Measurements from ENCODE around the gene ZDHHC12. TPM values are rescaled to one million over a fixed set of nuclear protein-coding genes. Genes with fewer than 3 reads are reported as not detected.

The ZDHHC12 gene
- total and polyA plus RNA-seq, 8 donors, result 18.3 to 56.9 (median 26.8) TPM

DNA sequence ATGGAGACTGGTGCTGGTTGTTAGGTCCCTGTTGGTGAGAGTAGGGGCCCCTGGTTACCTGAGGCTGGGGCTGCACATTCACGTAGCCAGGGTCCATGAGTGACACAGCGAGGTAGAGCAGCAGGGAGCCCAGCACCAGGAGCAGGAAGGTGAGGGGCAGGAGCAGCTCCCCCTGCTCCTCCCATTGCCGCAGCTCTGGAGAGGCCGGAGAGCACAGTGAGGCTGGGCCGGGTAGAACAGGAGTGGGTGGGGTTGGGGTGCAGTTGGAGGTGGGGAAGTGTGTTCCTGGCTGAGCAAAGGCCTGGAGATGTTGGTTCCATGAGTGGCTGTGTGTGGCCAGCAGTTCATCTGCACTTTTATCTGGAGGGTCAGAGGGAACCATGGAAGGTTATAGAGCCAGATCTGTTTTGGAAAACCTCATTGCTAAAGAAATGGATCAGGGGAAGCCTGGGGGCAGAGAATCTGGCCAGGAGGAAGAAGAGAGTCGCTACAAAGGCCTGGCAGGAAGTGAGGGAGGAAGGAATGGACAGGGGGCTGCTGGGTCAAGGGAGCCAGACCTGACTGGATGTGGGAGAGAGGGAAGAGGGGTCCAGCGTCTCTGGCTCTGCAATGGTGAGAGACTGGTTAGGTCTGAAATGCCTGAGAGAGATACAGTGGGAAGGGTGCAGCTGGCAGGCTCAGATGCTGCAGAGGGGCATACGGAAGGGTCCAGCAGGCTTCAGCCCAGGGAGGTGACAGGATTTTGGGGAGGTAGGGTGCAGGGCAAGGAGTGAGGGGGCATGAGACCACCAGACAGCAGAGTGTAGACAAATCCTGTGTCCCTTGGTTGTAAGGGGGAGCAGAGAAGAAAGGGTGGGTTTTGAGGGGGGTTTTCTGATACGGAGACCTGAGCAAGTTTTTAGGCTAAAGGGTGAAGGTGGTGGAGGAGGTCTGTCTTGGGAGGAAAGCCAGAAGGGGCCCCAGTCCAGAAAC, 1.3 kb downstream of the ZDHHC12 start:
- TF ChIP-seq, protein P1, sequence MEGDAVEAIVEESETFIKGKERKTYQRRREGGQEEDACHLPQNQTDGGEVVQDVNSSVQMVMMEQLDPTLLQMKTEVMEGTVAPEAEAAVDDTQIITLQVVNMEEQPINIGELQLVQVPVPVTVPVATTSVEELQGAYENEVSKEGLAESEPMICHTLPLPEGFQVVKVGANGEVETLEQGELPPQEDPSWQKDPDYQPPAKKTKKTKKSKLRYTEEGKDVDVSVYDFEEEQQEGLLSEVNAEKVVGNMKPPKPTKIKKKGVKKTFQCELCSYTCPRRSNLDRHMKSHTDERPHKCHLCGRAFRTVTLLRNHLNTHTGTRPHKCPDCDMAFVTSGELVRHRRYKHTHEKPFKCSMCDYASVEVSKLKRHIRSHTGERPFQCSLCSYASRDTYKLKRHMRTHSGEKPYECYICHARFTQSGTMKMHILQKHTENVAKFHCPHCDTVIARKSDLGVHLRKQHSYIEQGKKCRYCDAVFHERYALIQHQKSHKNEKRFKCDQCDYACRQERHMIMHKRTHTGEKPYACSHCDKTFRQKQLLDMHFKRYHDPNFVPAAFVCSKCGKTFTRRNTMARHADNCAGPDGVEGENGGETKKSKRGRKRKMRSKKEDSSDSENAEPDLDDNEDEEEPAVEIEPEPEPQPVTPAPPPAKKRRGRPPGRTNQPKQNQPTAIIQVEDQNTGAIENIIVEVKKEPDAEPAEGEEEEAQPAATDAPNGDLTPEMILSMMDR (IDR thresholded peaks at IDR 0.05), result no peak

DNA sequence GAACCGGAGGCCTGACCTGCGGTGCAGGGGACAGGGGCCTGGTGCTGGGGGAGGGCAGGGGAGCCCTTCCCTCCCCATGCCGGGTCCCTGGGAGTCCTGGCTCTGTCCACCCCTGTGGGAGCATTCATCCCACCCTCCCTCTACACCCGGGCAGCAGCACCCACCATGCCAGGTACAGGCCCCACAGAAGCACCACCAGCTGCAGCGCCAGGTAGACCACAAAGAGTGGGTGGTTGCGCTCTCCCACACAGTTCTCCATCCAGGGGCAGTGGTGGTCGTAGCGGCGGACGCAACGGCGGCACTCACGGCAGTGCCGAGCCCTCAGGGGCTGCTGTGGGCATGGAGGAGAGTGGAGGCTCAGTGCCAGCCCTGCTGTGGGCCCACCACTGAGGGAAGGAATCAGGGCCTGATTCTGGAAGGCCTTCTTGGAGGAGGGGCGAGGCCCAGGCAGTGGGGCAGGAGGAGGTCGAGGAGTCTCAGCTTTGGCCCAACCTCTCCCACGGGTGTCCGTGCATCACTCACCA, 2.4 kb downstream of the ZDHHC12 start:
- TF ChIP-seq, protein P1 (IDR thresholded peaks at IDR 0.05), result no peak
- Histone ChIP-seq H3K36me3 (no peaks in the 10 kb centered on the region), H3K4me1 (no peaks in the 10 kb centered on the region), H3K4me3 (no peak overlapping the region), H3K27ac (no peak overlapping the region), H3K9me3 (no peaks in the 10 kb centered on the region), H3K27me3 (no peaks in the 10 kb centered on the region)
- WGBS, 2 donors, result 90 to 93% methylated on average over 16 to 18 of the region's 18 CpGs
- intact Hi-C loops (cut with DNase I), result no loop called here
- FAIRE-seq, result no peak
- no peak for ATAC-seq
- peak in 1 of 6 donors; percentile 36 for DNase-seq

More for the DNA sequence above, 1.3 kb downstream of the ZDHHC12 start:
- FAIRE-seq (no peak), DNase-seq (peak in 1 of 6 donors; percentile 28), ATAC-seq (no peak)
- WGBS, 2 donors, result 58 to 60% methylated on average over 9 of the region's 9 CpGs
- intact Hi-C loops (cut with DNase I), result no loop called here
- Histone ChIP-seq H3K9me3 (no peaks in the 10 kb centered on the region), H3K4me3 (no peak overlapping the region), H3K27ac (no peak overlapping the region), H3K27me3 (no peaks in the 10 kb centered on the region), H3K36me3 (no peaks in the 10 kb centered on the region), H3K4me1 (no peaks in the 10 kb centered on the region)

DNA sequence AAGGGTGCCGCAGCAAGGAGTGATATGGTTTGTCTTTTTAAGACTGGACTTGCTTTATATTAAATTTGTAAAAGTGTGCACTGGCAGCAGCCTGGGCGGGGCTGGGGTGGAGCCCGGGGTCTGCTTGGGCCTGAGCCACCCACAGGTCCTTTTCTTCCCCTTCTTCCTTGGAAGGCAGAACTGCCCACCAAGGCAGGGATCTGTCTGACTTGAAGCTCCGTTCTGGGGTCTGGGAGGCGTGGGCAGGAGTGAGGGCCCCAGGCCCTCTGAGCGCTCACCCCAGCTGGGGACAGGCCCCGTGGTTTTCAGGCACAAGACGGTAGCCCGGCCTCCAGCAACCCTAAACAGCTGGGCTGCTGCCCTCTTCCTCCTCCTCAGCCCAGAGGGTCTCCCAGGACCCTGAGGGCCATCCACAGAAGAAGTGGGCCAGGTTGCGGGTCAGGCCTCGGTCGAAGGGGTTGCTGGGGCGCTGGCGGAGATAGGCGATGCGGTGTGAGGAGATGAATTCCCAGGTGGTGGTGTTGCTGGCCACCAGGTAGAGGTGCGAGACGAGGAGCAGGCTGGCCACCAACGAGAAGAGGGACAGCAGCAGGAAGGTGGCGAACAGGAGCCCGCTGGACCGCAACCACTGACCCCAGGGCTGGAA, 3.0 kb downstream of the ZDHHC12 start:
- Histone ChIP-seq H3K4me1 (no peaks in the 10 kb centered on the region), H3K4me3 (no peak overlapping the region), H3K27ac (no peak overlapping the region), H3K27me3 (no peaks in the 10 kb centered on the region), H3K36me3 (no peaks in the 10 kb centered on the region), H3K9me3 (no peaks in the 10 kb centered on the region)
- DNase-seq (no peak), ATAC-seq (no peak), FAIRE-seq (no peak)
- WGBS, 2 donors, result 92% methylated on average over 22 of the region's 22 CpGs
- intact Hi-C loops (cut with DNase I), result no loop called here
- TF ChIP-seq, protein P1 (IDR thresholded peaks at IDR 0.05), result no peak

DNA sequence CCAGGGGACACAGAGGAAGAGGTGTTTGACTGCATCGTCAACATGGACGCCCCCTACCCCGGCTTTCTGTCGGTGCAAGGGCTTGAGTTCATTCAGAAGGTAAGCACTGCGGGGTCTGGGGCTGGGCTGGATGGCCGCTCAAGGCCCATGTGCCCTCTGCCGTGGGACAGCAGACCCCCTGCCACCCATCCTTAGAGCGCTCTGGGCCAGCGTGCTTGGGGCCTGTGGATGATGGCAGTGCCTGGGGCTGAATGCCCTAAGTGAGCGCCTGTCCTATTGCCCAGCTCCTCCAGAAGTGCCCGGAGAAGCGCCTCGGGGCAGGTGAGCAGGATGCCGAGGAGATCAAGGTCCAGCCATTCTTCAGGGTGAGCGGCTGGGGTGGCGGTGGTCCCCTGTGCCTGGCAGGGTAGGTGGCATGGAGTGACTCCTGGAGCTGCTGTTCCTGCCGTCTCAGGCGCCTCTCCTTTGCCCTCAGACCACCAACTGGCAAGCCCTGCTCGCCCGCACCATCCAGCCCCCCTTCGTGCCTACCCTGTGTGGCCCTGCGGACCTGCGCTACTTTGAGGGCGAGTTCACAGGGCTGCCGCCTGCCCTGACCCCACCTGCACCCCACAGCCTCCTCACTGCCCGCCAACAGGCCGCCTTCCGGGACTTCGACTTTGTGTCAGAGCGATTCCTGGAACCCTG, 3.9 kb downstream of the ZDHHC12 start:
- 93 to 94% methylated on average over 29 to 30 of the region's 30 CpGs for WGBS, 2 donors
- DNase-seq (peak in 1 of 6 donors; percentile 35), ATAC-seq (no peak), FAIRE-seq (no peak)
- Histone ChIP-seq H3K27me3 (no peaks in the 10 kb centered on the region), H3K27ac (no peak overlapping the region), H3K36me3 (no peaks in the 10 kb centered on the region), H3K4me1 (no peaks in the 10 kb centered on the region), H3K9me3 (no peaks in the 10 kb centered on the region), H3K4me3 (no peak overlapping the region)
- TF ChIP-seq, protein P1 (IDR thresholded peaks at IDR 0.05), result no peak
- intact Hi-C loops (cut with DNase I), result no loop called here

Measured in pancreas (tissue), 10 donors.